H1 (cell line): ENCODE measurements around the gene MEF2C. TPM values are rescaled to one million over a fixed set of nuclear protein-coding genes. Genes with fewer than 3 reads are reported as not detected.

Experiments used
- CTCF ChIA-PET: fragments of 300-600 bp; sonication (Branson Sonifier 250); formaldehyde crosslinking; loops from one replicate; lab custom pipeline; 2021; ENCODE audit not compliant: partially characterized antibody; lab: Charles Lee
- POLR2A ChIA-PET: fragments of 300-600 bp; sonication (Branson Sonifier 250); formaldehyde crosslinking; loops from one replicate; lab custom pipeline; 2021; ENCODE audit warnings: inconsistent platforms; ENCODE audit not compliant: partially characterized antibody; lab: Charles Lee
- DNase-seq, 2 experiments: peaks; one replicate each; pipeline versions ENCODE4 v3.0.0 to v3.0.0-alpha.2; 2010 to 2022; ENCODE audit warnings: low spot score in 2 of 2, low read depth in 1 of 2, mixed read lengths in 1 of 2
- FAIRE-seq: peaks from 2 replicates; lab custom pipeline; 2011; peaks lifted over from hg19 to GRCh38; lab: Jason Lieb, UNC
- H2AFZ ChIP-seq: 2 replicates; pipeline ENCODE4 v1.8.1; 2012; ENCODE audit warnings: low read length, inconsistent platforms
- H2AK5ac ChIP-seq: 2 replicates; pipeline ENCODE4 v1.6.1; 2013; ENCODE audit warnings: low read depth, low read length
- H2BK120ac ChIP-seq: replicated peaks from 2 replicates; pipeline ENCODE3; 2013; ENCODE audit warnings: low read depth, low read length, inconsistent platforms
- H2BK12ac ChIP-seq: 2 replicates; pipeline ENCODE4 v1.6.1; 2013; ENCODE audit warnings: low read depth, low read length
- H2BK15ac ChIP-seq: 2 replicates; pipeline ENCODE4 v1.6.1; 2013; ENCODE audit warnings: low read length
- H2BK20ac ChIP-seq: 2 replicates; pipeline ENCODE4 v1.6.1; 2013; ENCODE audit warnings: low read length
- H2BK5ac ChIP-seq: 2 replicates; pipeline ENCODE4 v1.6.1; 2013; ENCODE audit warnings: low read depth, low read length
- H3K14ac ChIP-seq: 2 replicates; pipeline ENCODE4 v1.6.1; 2013; ENCODE audit warnings: inconsistent platforms; ENCODE audit not compliant: insufficient read length
- H3K18ac ChIP-seq: 2 replicates; pipeline ENCODE4 v1.6.1; 2013; ENCODE audit warnings: low read length; ENCODE audit errors: extremely low read depth
- H3K23ac ChIP-seq: 2 replicates; pipeline ENCODE4 v1.6.1; 2013; ENCODE audit warnings: inconsistent platforms; ENCODE audit not compliant: insufficient read length
- H3K23me2 ChIP-seq: 2 replicates; pipeline ENCODE4 v1.6.1; 2013; ENCODE audit warnings: low read depth, low read length
- H3K27ac ChIP-seq: 2 replicates; pipeline ENCODE4 v1.6.1; 2011; ENCODE audit warnings: low read depth, low read length, inconsistent platforms
- H3K27me3 ChIP-seq, 4 experiments: replicated peaks in 1 of 4; 1 replicate in 1 of 4; 2 replicates in 3 of 4; pipeline versions ENCODE4 v1.6.1 to v1.8.1; 2011 to 2013; ENCODE audit warnings: low read length in 3 of 4, mild to moderate bottlenecking in 3 of 4, inconsistent platforms in 2 of 4, mixed read lengths in 2 of 4, moderate library complexity in 1 of 4; ENCODE audit not compliant: control insufficient read depth in 3 of 4, insufficient read depth in 3 of 4; ENCODE audit errors: extremely low read depth in 1 of 4
- H3K36me3 ChIP-seq, 4 experiments: 2 replicates each; pipeline versions ENCODE4 v1.6.1 to v1.8.1; 2011 to 2013; ENCODE audit warnings: mild to moderate bottlenecking in 4 of 4, low read length in 3 of 4, moderate library complexity in 2 of 4, control low read depth in 1 of 4, inconsistent platforms in 1 of 4; ENCODE audit not compliant: insufficient read depth in 4 of 4, control insufficient read depth in 2 of 4
- H3K4ac ChIP-seq: replicated peaks from 2 replicates; pipeline ENCODE3; 2013; ENCODE audit warnings: low read length, low read depth, mixed read lengths, inconsistent platforms; ENCODE audit not compliant: insufficient read length
- H3K4me1 ChIP-seq, 4 experiments: replicated peaks in 1 of 4; 1 replicate in 1 of 4; 2 replicates in 3 of 4; pipeline versions ENCODE4 v1.6.1 to v1.8.1; 2011 to 2013; ENCODE audit warnings: low read length in 3 of 4, inconsistent platforms in 2 of 4, mixed read lengths in 1 of 4; ENCODE audit not compliant: insufficient read depth in 4 of 4, control insufficient read depth in 3 of 4
- H3K4me2 ChIP-seq, 2 experiments: 2 replicates each; pipeline versions ENCODE4 v1.6.1 to v1.8.1; 2011 to 2013; ENCODE audit warnings: low read depth in 2 of 2, low read length in 2 of 2, control low read depth in 1 of 2, inconsistent platforms in 1 of 2, mild to moderate bottlenecking in 1 of 2; ENCODE audit not compliant: insufficient read depth in 1 of 2
- H3K4me3 ChIP-seq, 4 experiments: fragments of 200-600, 300-600 bp in 1 of 4; sonication (generic), shearing (Covaris generic), sonication (Bioruptor Twin) in 1 of 4; 2 replicates each; pipeline versions ENCODE4 v1.5.1 to v1.8.1; 2011 to 2016; ENCODE audit warnings: low read length in 4 of 4, low read depth in 3 of 4, control low read depth in 2 of 4, inconsistent platforms in 2 of 4, mild to moderate bottlenecking in 2 of 4, mixed read lengths in 1 of 4, moderate library complexity in 1 of 4; ENCODE audit not compliant: insufficient read depth in 2 of 4; ENCODE audit errors: extremely low read depth in 1 of 4
- H3K56ac ChIP-seq: replicated peaks from 2 replicates; pipeline ENCODE3; 2013; ENCODE audit warnings: low read depth, mild to moderate bottlenecking, mixed read lengths, low read length, inconsistent platforms; ENCODE audit not compliant: insufficient read length
- H3K79me1 ChIP-seq: 2 replicates; pipeline ENCODE4 v1.6.1; 2013; ENCODE audit warnings: low read depth, low read length, control low read depth
- H3K79me2 ChIP-seq, 2 experiments: 2 replicates each; pipeline versions ENCODE4 v1.6.1 to v1.8.1; 2012 to 2013; ENCODE audit warnings: low read length in 2 of 2, mild to moderate bottlenecking in 2 of 2, inconsistent platforms in 1 of 2; ENCODE audit not compliant: insufficient read depth in 2 of 2, control insufficient read depth in 1 of 2
- H3K9ac ChIP-seq, 4 experiments: replicated peaks in 1 of 4; 1 replicate in 1 of 4; 2 replicates in 3 of 4; pipeline versions ENCODE4 v1.6.1 to v1.8.1; 2011 to 2013; ENCODE audit warnings: low read depth in 3 of 4, low read length in 3 of 4, control low read depth in 2 of 4, mild to moderate bottlenecking in 2 of 4, moderate library complexity in 2 of 4, inconsistent platforms in 1 of 4; ENCODE audit errors: extremely low read depth in 1 of 4
- H3K9me3 ChIP-seq, 2 experiments: 2 replicates each; pipeline versions ENCODE4 v1.6.1 to v1.8.1; 2012 to 2013; ENCODE audit warnings: mild to moderate bottlenecking in 2 of 2, moderate library complexity in 2 of 2, control low read depth in 1 of 2, inconsistent platforms in 1 of 2, low read depth in 1 of 2, low read length in 1 of 2, mixed read lengths in 1 of 2; ENCODE audit not compliant: insufficient read depth in 2 of 2
- H4K20me1 ChIP-seq, 2 experiments: replicated peaks in 1 of 2; 2 replicates each; pipeline versions ENCODE3 to v1.8.1; 2011 to 2013; ENCODE audit warnings: inconsistent platforms in 2 of 2, low read length in 2 of 2, mild to moderate bottlenecking in 1 of 2; ENCODE audit not compliant: insufficient read depth in 2 of 2, control insufficient read depth in 1 of 2
- H4K5ac ChIP-seq: 2 replicates; pipeline ENCODE4 v1.6.1; 2013; ENCODE audit warnings: low read length, low read depth, mixed read lengths, inconsistent platforms; ENCODE audit not compliant: insufficient read length
- H4K8ac ChIP-seq: 2 replicates; pipeline ENCODE4 v1.8.0; 2013; ENCODE audit warnings: mild to moderate bottlenecking, moderate library complexity, low read length, inconsistent platforms; ENCODE audit not compliant: insufficient read depth; ENCODE audit errors: extremely low read depth
- H4K91ac ChIP-seq: replicated peaks from 2 replicates; pipeline ENCODE3; 2013; ENCODE audit warnings: low read length, mixed read lengths, inconsistent platforms; ENCODE audit not compliant: insufficient read length
- CTCF ChIP-seq, 3 experiments: IDR thresholded peaks; 1 replicate in 2 of 3; 2 replicates in 1 of 3; pipeline versions ENCODE4 v1.5.1 to v1.6.1; 2011; ENCODE audit warnings: low read length in 3 of 3, mild to moderate bottlenecking in 3 of 3, inconsistent platforms in 2 of 3, low read depth in 1 of 3, moderate library complexity in 1 of 3; ENCODE audit not compliant: insufficient read depth in 1 of 3; ENCODE audit errors: control extremely low read depth in 1 of 3
- KDM4A ChIP-seq: IDR thresholded peaks from one replicate; pipeline ENCODE4 v1.7.1; 2012; ENCODE audit warnings: low read depth, mild to moderate bottlenecking, moderate library complexity, low read length, inconsistent platforms; ENCODE audit not compliant: severe bottlenecking
- RAD21 ChIP-seq, 2 experiments: IDR thresholded peaks in 1 of 2; conservative IDR thresholded peaks in 1 of 2; 2 replicates each; pipeline ENCODE4 v1.6.1; 2011; ENCODE audit warnings: low read depth in 2 of 2, low read length in 2 of 2, improper control_type of control experiment in 1 of 2, inconsistent platforms in 1 of 2, mild to moderate bottlenecking in 1 of 2, moderate library complexity in 1 of 2
- WGBS, 2 experiments: shearing (Covaris generic) in 1 of 2; methylation state at CpG; one replicate each; pipeline versions ENCODE4 v1.1.6 to v1.1.7; 2013 to 2015; ENCODE audit warnings: low lambda C conversion rate in 2 of 2, mixed read lengths in 2 of 2, inconsistent platforms in 1 of 2, low coverage in 1 of 2, missing lambda C conversion rate in 1 of 2; ENCODE audit not compliant: insufficient replicate concordance in 2 of 2, insufficient coverage in 1 of 2, insufficient read length in 1 of 2; ENCODE audit errors: extremely low coverage in 1 of 2, missing lambda C conversion rate in 1 of 2; 5-methylcytosine and 5-hydroxymethylcytosine counted together
- polyA plus RNA-seq, 7 experiments: library from polyadenylated mRNA; depleted of rRNA in 3 of 7; stranded (reverse) in 5 of 7; unstranded in 2 of 7; fragments of >200 nt in 5 of 7; fragments of 200-250 nt in 2 of 7; gene quantifications; 1 replicate in 5 of 7; 2 replicates in 1 of 7; 4 replicates in 1 of 7; pipeline versions ENCODE4 v1.2.1 to v1.2.3, GENCODE V29; 2011 to 2013; ENCODE audit warnings: missing spikeins in 2 of 7, mixed read lengths in 2 of 7
- total RNA-seq: library from RNA; stranded (reverse); fragmentation: NEBNext Ultra II Directional; extraction: Animal tissue kit (Norgen Biotek cat#: 25700); gene quantifications from 2 replicates; pipeline ENCODE4 v1.2.1, GENCODE V29; 2021

MEF2C gene
- total and polyA plus RNA-seq, 2 of the 8 experiments (the other 6 are each of a cell fraction or from before 2014, with no cell fraction given) = 0.59 to 0.99 TPM

GRCh38 chr5:88727705-88728313, 155.2 kb downstream of the MEF2C start:
- Histone ChIP-seq H3K79me1 (no peaks in the 10 kb centered on the region), H3K18ac (no peak overlapping the region), H2BK12ac (no peak overlapping the region), H2BK15ac (no peak overlapping the region), H3K79me2 (no peaks in the 10 kb centered on the region), H3K4me3 (no peak overlapping the region), H4K91ac (no peak overlapping the region), H2BK120ac (no peak overlapping the region), H3K4me1 (peaks cover 0 to 5% (median 0%) of the 10 kb centered on the region in 4 experiments; a peak in 3 of 7 replicates), H4K8ac (no peak overlapping the region), H3K9me3 (no peaks in the 10 kb centered on the region), H3K56ac (no peak overlapping the region), H3K36me3 (no peaks in the 10 kb centered on the region), H2BK20ac (no peak overlapping the region), H3K9ac (no peak overlapping the region), H3K4me2 (no peak overlapping the region), H2BK5ac (no peak overlapping the region), H3K23me2 (no peaks in the 10 kb centered on the region), H3K14ac (no peak overlapping the region), H3K4ac (no peak overlapping the region), H3K27ac (no peak overlapping the region), H2AFZ (no peak overlapping the region), H3K27me3 (peaks cover 0 to 1% (median 0%) of the 10 kb centered on the region in 4 experiments; a peak in 1 of 7 replicates), H3K23ac (no peak overlapping the region), H4K5ac (no peak overlapping the region), H4K20me1 (no peaks in the 10 kb centered on the region), H2AK5ac (no peak overlapping the region)
- CTCF ChIA-PET = interaction anchor here (0.6 to 9.0 kb wide), 59 partner anchors 11 to 1709 kb away, joined by 3 to 86 read pairs (median 4); partner anchors contain the start of gene MEF2C
- POLR2A ChIA-PET = no interaction called here
- peak in 1 of 2 experiments; percentile 46; a peak in 3 of 4 replicates for TF ChIP-seq RAD21 (IDR thresholded peaks at IDR 0.05 in 1 of 2, conservative IDR thresholded peaks at IDR 0.05 in 1 of 2; ENCODE audit: low read depth in 2 of 2, low read length in 2 of 2)
- peak in 1 of 3 experiments; percentile 23; a peak in 2 of 4 replicates for TF ChIP-seq CTCF (IDR thresholded peaks at IDR 0.05; ENCODE audit: control extremely low read depth in 1 of 3, insufficient read depth in 1 of 3, low read depth in 1 of 3, low read length in 3 of 3)
- TF ChIP-seq KDM4A = no peak
- FAIRE-seq = no peak
- WGBS, 2 experiments = 45% methylated on average over 3 of the region's 3 CpGs; no CpG with 5 or more reads in 1 of the 2 experiments
- no peak for DNase-seq
